Psoas muscle (tissue), 8 donors: ENCODE measurements around the gene BLOC1S4. TPM values are rescaled to one million over a fixed set of nuclear protein-coding genes. Genes with fewer than 3 reads are reported as not detected.
A peak's percentile ranks its signal among the peaks of the same experiment; 100 is the strongest.
"Not testable (repeated sequence)": the region's sequence is repeated elsewhere in the genome, so short reads cannot be mapped to it uniquely, and the experiment has no call there.

ENCODE experiments used
- ATAC-seq, 4 donors: fragments of 200-7000 bp; cut with Tn5 transposase; one replicate each; pipeline ENCODE4 v1.9.1; 2020; ENCODE audit warnings: moderate library complexity in 3 of 4, mild to moderate bottlenecking in 2 of 4
- DNase-seq, 2 donors: peaks; one replicate each; pipeline ENCODE4 v3.0.0-alpha.2; 2020
- H3K27ac ChIP-seq: fragments of 200-600 bp; one replicate; pipeline ENCODE4 v1.8.0; 2022
- H3K27me3 ChIP-seq, 3 donors: fragments of 200-600 bp in 1 of 3; one replicate each; pipeline versions ENCODE4 v1.6.1 to v1.8.0; 2013 to 2022; ENCODE audit warnings: low read length in 2 of 3, mild to moderate bottlenecking in 2 of 3, moderate library complexity in 1 of 3; ENCODE audit not compliant: insufficient read depth in 3 of 3
- H3K36me3 ChIP-seq, 2 donors: fragments of 200-600 bp in 1 of 2; one replicate each; pipeline versions ENCODE4 v1.6.1 to v1.8.0; 2013 to 2022; ENCODE audit warnings: low read depth in 1 of 2, mild to moderate bottlenecking in 1 of 2, moderate library complexity in 1 of 2; ENCODE audit not compliant: insufficient read depth in 1 of 2
- H3K4me1 ChIP-seq: fragments of 200-600 bp; one replicate; pipeline ENCODE4 v1.8.0; 2022
- H3K4me3 ChIP-seq: fragments of 200-600 bp; one replicate; pipeline ENCODE4 v1.8.0; 2022; ENCODE audit warnings: mild to moderate bottlenecking
- H3K9me3 ChIP-seq: fragments of 200-600 bp; one replicate; pipeline ENCODE4 v1.8.0; 2022
- CTCF ChIP-seq: fragments of 200-600 bp; IDR thresholded peaks from one replicate; pipeline ENCODE4 v1.8.0; 2022; ENCODE audit warnings: antibody characterized with exemption
- whole genome bisulfite sequencing, 3 donors: extraction: QIAGEN DNeasy Blood & Tissue Kit; methylation state at CpG; one replicate each; pipeline versions ENCODE4 v1.1.6 to v1.1.7; 2013; 5-methylcytosine and 5-hydroxymethylcytosine counted together
- intact Hi-C, 2 donors: fragments of 100-400 bp; cut with DNase I; formaldehyde crosslinking; loops; one replicate each; pipeline versions ENCODE4 v1.11.0 to v1.14.2; 2022
- long read RNA-seq, 2 donors: library from polyadenylated mRNA; unstranded; transcript quantifications; one replicate each; pipeline ENCODE4 v2.0.0, GENCODE V29; 2021
- polyA plus RNA-seq, 3 donors: library from polyadenylated mRNA; stranded (reverse); fragments of 200-250 nt; gene quantifications; one replicate each; pipeline ENCODE4 v1.2.3, GENCODE V29; 2013
- total RNA-seq, 4 donors: library from RNA; stranded (reverse); fragmentation: NEBNext Ultra II Directional in 2 of 4; extraction: Animal tissue kit (Norgen Biotek cat#: 25700) in 2 of 4; gene quantifications; one replicate each; pipeline versions ENCODE4 v1.2.1 to v1.2.4, GENCODE V29; 2021 to 2023
- donor health status: healthy with polysubstance abuse.
- donor health status: DM: no; HTN: no; CAD: no; lungs with moderate emphysema.
- donor health status: Bipolar disorder and iron deficiency.
- donor health status: healthy.
- donor health status: DM: yes; HTN: yes; CAD: no.
- donor health status: DM: no; HTN: no; CAD: no.
- donor health status: DM: no; HTN: no; CAD: no.
- donor health status: DM: yes; HTN: yes; CAD: no.

Gene BLOC1S4
- total RNA-seq (10 to 100 TPM in 3 of 4 donors, 1 to 10 TPM in 1; 9.3 to 15.0 (median 14.2) TPM), polyA plus RNA-seq (10 to 100 TPM in 1 of 3 donors, 1 to 10 TPM in 2; 7.6 to 13.8 (median 9.7) TPM)
- long read RNA-seq, donor 1, transcript BLOC1S4-201 (1 exons, 1,617 nt), result major isoform, 35 of 35 reads
- long read RNA-seq, donor 1, partial matches to known transcripts, result 0 of 35 reads
- long read RNA-seq, donor 1, other reads (novel, unspliced or antisense), result 0 of 35 reads
- long read RNA-seq, donor 2, transcript BLOC1S4-201 (1 exons, 1,617 nt), result major isoform, 52 of 52 reads
- long read RNA-seq, donor 2, partial matches to known transcripts, result 0 of 52 reads
- long read RNA-seq, donor 2, other reads (novel, unspliced or antisense), result 0 of 52 reads

GRCh38 chr4:6716018-6716911 lies at the start of gene BLOC1S4:
BLOC1S4 (plus strand) TSS chr4:6716174; CDS start chr4:6716210, 36 bp downstream.
- TF ChIP-seq CTCF, result no peak
- no peaks in the 10 kb centered on the region for H3K9me3 ChIP-seq
- ATAC-seq (peak; percentile 92 to 96 (median 94)), DNase-seq (peak; percentile 91 to 94)
- intact Hi-C loops, result loop anchor here (1.0 to 10.0 kb wide), 4 partner anchors 66 to 356 kb away; partner anchors contain the start of gene KIAA0232 (in 1 of the 2)
- H3K36me3 ChIP-seq, result no peaks in the 10 kb centered on the region
- H3K4me1 ChIP-seq, result peaks cover 31% of the 10 kb centered on the region
- H3K27me3 ChIP-seq, result no peaks in the 10 kb centered on the region
- H3K27ac ChIP-seq, result peak within 1 kb of the TSS; percentile 99
- WGBS, 3 donors, result 0% methylated on average over 92 to 109 of the region's 109 CpGs
- peak within 1 kb of the TSS; percentile 95 for H3K4me3 ChIP-seq

- no peak overlapping the region for H3K27ac ChIP-seq
- no peak for ATAC-seq
- peaks cover 5% of the 10 kb centered on the region for H3K4me1 ChIP-seq
- H3K36me3 ChIP-seq, result peaks cover 0 to 8% of the 10 kb centered on the region in 2 donors
- 85 to 91% (median 87%) methylated on average over 11 of the region's 11 CpGs for WGBS, 3 donors
- DNase-seq, result no peak
- H3K9me3 ChIP-seq, result no peaks in the 10 kb centered on the region
- intact Hi-C loops, result no loop called here
- no peak for TF ChIP-seq CTCF
- no peak overlapping the region for H3K4me3 ChIP-seq
- peaks cover 0 to 7% (median 1%) of the 10 kb centered on the region in 3 donors for H3K27me3 ChIP-seq
Observed at GRCh38 chr4:6668391-6668790, 47.6 kb upstream of the BLOC1S4 start.

GRCh38 chr4:6671648-6672047 lies 44.3 kb upstream of the BLOC1S4 start:
- peaks cover 20% of the 10 kb centered on the region for H3K4me1 ChIP-seq
- no peaks in the 10 kb centered on the region for H3K27me3 ChIP-seq
- ATAC-seq, result no peak
- H3K4me3 ChIP-seq, result no peak overlapping the region
- no peak for DNase-seq
- H3K27ac ChIP-seq, result no peak overlapping the region
- peaks cover 0 to 18% of the 10 kb centered on the region in 2 donors for H3K36me3 ChIP-seq
- WGBS, 3 donors, result 92% methylated on average over 1 of the region's 1 CpG
- intact Hi-C loops, result loop anchor here in 1 of 2 donors (2.0 kb wide), 1 partner anchor 31 kb away; the partner anchor contains the start of gene MRFAP1
- no peak for TF ChIP-seq CTCF
- H3K9me3 ChIP-seq, result no peaks in the 10 kb centered on the region

- Histone ChIP-seq H3K9me3 (no peaks in the 10 kb centered on the region), H3K4me3 (no peak overlapping the region), H3K4me1 (peaks cover 24% of the 10 kb centered on the region), H3K27ac (no peak overlapping the region), H3K27me3 (no peaks in the 10 kb centered on the region), H3K36me3 (peaks cover 0 to 18% of the 10 kb centered on the region in 2 donors)
- DNase-seq (no peak), ATAC-seq (no peak)
- no peak for TF ChIP-seq CTCF
- intact Hi-C loops, result no loop called here
- 96% methylated on average over 18 to 19 of the region's 19 CpGs for WGBS, 3 donors
Observed at GRCh38 chr4:6672131-6672530, 43.8 kb upstream of the BLOC1S4 start.

GRCh38 chr4:6672541-6673190 lies 43.3 kb upstream of the BLOC1S4 start:
- peak overlapping the region; percentile 78 for H3K4me3 ChIP-seq
- DNase-seq, result peak in 1 of 2 donors; percentile 46
- ATAC-seq, H3K9me3 ChIP-seq, intact Hi-C loops, H3K27me3 ChIP-seq: not testable (repeated sequence)
- H3K27ac ChIP-seq, result peak overlapping the region; percentile 90
- H3K36me3 ChIP-seq, result peaks cover 0 to 18% of the 10 kb centered on the region in 2 donors
- H3K4me1 ChIP-seq, result peaks cover 30% of the 10 kb centered on the region
- 96 to 98% (median 97%) methylated on average over 21 to 34 of the region's 34 CpGs for WGBS, 3 donors

- Histone ChIP-seq H3K27ac (peak overlapping the region; percentile 90), H3K4me3 (peak overlapping the region; percentile 78), H3K4me1 (peaks cover 31% of the 10 kb centered on the region), H3K36me3 (peaks cover 0 to 17% of the 10 kb centered on the region in 2 donors)
- H3K9me3 ChIP-seq, H3K27me3 ChIP-seq, intact Hi-C loops: not testable (repeated sequence)
- DNase-seq (peak in 1 of 2 donors; percentile 65), ATAC-seq (peak in 3 of 4 donors; percentile 17 to 62 (median 51))
- 26 to 29% (median 27%) methylated on average over 12 to 14 of the region's 14 CpGs for WGBS, 3 donors
Observed at GRCh38 chr4:6673191-6673659, 42.7 kb upstream of the BLOC1S4 start.
